GM23338 (cell line): ENCODE data around the gene SCUBE2. TPM values are rescaled to one million over a fixed set of nuclear protein-coding genes. Genes with fewer than 3 reads are reported as not detected.

Experiments used
- ATAC-seq: fragments of 200-7000 bp; cut with Tn5 transposase; 3 replicates; pipeline ENCODE4 v1.9.1; 2020
- DNase-seq: peaks from one replicate; pipeline ENCODE4 v3.0.0-alpha.2; 2015; ENCODE audit warnings: low spot score
- H2AFZ ChIP-seq: fragments of 200-600 bp; sonication (generic); 2 replicates; pipeline ENCODE4 v1.8.0; 2016; ENCODE audit warnings: antibody characterized with exemption, mild to moderate bottlenecking, moderate library complexity
- H3F3A ChIP-seq: fragments of 200-600 bp; sonication (generic); replicated peaks from 2 replicates; pipeline ENCODE4 v1.8.0; 2017; ENCODE audit warnings: antibody characterized with exemption, mixed run types, low read depth
- H3K27ac ChIP-seq: fragments of 200-600 bp; sonication (generic); 2 replicates; pipeline ENCODE4 v1.6.1; 2016; ENCODE audit warnings: low read depth
- H3K27me3 ChIP-seq: fragments of 200-600 bp; sonication (generic); 2 replicates; pipeline ENCODE4 v1.8.0; 2016; ENCODE audit warnings: mild to moderate bottlenecking, mixed run types, moderate library complexity; ENCODE audit not compliant: insufficient read depth
- H3K36me3 ChIP-seq: fragments of 200-600 bp; sonication (generic); 2 replicates; pipeline ENCODE4 v1.8.0; 2016; ENCODE audit warnings: mild to moderate bottlenecking; ENCODE audit not compliant: insufficient read depth
- H3K4me1 ChIP-seq: fragments of 200-600 bp; sonication (generic); 2 replicates; pipeline ENCODE4 v1.8.0; 2016; ENCODE audit warnings: mild to moderate bottlenecking, moderate library complexity; ENCODE audit not compliant: insufficient read depth
- H3K4me2 ChIP-seq: fragments of 200-600 bp; sonication (generic); 2 replicates; pipeline ENCODE4 v1.7.1; 2017; ENCODE audit warnings: mixed run types
- H3K4me3 ChIP-seq: fragments of 200-600 bp; sonication (generic); 2 replicates; pipeline ENCODE4 v1.6.1; 2016; ENCODE audit warnings: mixed run types
- H3K79me2 ChIP-seq: fragments of 200-600 bp; sonication (generic); replicated peaks from 2 replicates; pipeline ENCODE4 v1.8.0; 2017; ENCODE audit warnings: mild to moderate bottlenecking; ENCODE audit not compliant: insufficient read depth
- H3K9me2 ChIP-seq: fragments of 200-600 bp; sonication (generic); 2 replicates; pipeline ENCODE4 v1.8.0; 2017; ENCODE audit not compliant: insufficient read depth
- H4K20me1 ChIP-seq: fragments of 200-600 bp; sonication (generic); replicated peaks from 2 replicates; pipeline ENCODE4 v1.8.0; 2017; ENCODE audit warnings: mild to moderate bottlenecking; ENCODE audit not compliant: insufficient read depth
- H3K27ac Mint-ChIP-seq: 2 replicates; pipeline ENCODE4 v1.8.0; 2020; ENCODE audit warnings: inconsistent platforms, mild to moderate bottlenecking, moderate library complexity, mixed read lengths
- H3K27me3 Mint-ChIP-seq: 3 replicates; pipeline ENCODE4 v1.8.0; 2022; ENCODE audit warnings: low read depth, mild to moderate bottlenecking, moderate library complexity, mixed read lengths, inconsistent platforms; ENCODE audit not compliant: insufficient read depth, poor library complexity
- H3K36me3 Mint-ChIP-seq: 3 replicates; pipeline ENCODE4 v1.8.0; 2021; ENCODE audit warnings: low read depth, mild to moderate bottlenecking, inconsistent platforms, moderate library complexity, mixed read lengths
- H3K4me1 Mint-ChIP-seq: 3 replicates; pipeline ENCODE4 v1.8.0; 2020; ENCODE audit warnings: mild to moderate bottlenecking, inconsistent platforms, mixed read lengths
- H3K4me3 Mint-ChIP-seq: 3 replicates; pipeline ENCODE4 v1.8.0; 2021; ENCODE audit warnings: moderate library complexity, mild to moderate bottlenecking, inconsistent platforms, mixed read lengths
- H3K9me3 Mint-ChIP-seq: 3 replicates; pipeline ENCODE4 v1.8.0; 2020; ENCODE audit warnings: moderate library complexity, mild to moderate bottlenecking, inconsistent platforms, mixed read lengths
- CREB1 ChIP-seq: fragments of 250-450 bp; sonication (Bioruptor Pico); IDR thresholded peaks from 2 replicates; pipeline ENCODE4 v1.5.0; 2020; ENCODE audit warnings: low read depth, mild to moderate bottlenecking, moderate library complexity
- CTCF ChIP-seq, 2 experiments: fragments of 200-600 bp in 1 of 2; sonication (generic) in 1 of 2; conservative IDR thresholded peaks; 2 replicates each; pipeline versions ENCODE4 v1.5.1 to v1.6.1; 2016 to 2017; ENCODE audit warnings: antibody characterized with exemption in 2 of 2, low read depth in 2 of 2, mild to moderate bottlenecking in 2 of 2, moderate library complexity in 1 of 2
- EZH2 ChIP-seq: fragments of 200-600 bp; sonication (generic); IDR thresholded peaks from one replicate; pipeline ENCODE4 v1.8.0; 2017; ENCODE audit warnings: antibody characterized with exemption, mild to moderate bottlenecking, low read depth; ENCODE audit not compliant: unreplicated experiment
- EZH2phosphoT487 ChIP-seq: fragments of 200-600 bp; sonication (generic); IDR thresholded peaks from one replicate; pipeline ENCODE4 v1.8.1; 2018; ENCODE audit warnings: antibody characterized with exemption; ENCODE audit not compliant: unreplicated experiment
- NANOG ChIP-seq: IDR thresholded peaks from 2 replicates; pipeline ENCODE4 v1.6.1; 2016; ENCODE audit warnings: antibody characterized with exemption, borderline replicate concordance
- POLR2AphosphoS5 ChIP-seq: IDR thresholded peaks from 2 replicates; pipeline ENCODE4 v1.6.1; 2016; ENCODE audit warnings: antibody characterized with exemption, low read depth
- STAT1 ChIP-seq: IDR thresholded peaks from one replicate; pipeline ENCODE4 v1.6.1; 2016; ENCODE audit warnings: antibody characterized with exemption; ENCODE audit not compliant: unreplicated experiment
- ZNF114 ChIP-seq: fragments of 250-450 bp; sonication (Bioruptor Pico); IDR thresholded peaks from 2 replicates; pipeline ENCODE4 v1.5.0; 2020; ENCODE audit warnings: mild to moderate bottlenecking, moderate library complexity
- polyA plus RNA-seq: library from polyadenylated mRNA; unstranded; fragments of >200 nt; fragmentation: Nextera tagmentation; extraction: Ambion mirVana; gene quantifications from 2 replicates; pipeline ENCODE4 v1.2.1, GENCODE V29; 2016
- total RNA-seq: library from RNA; depleted of rRNA; stranded (reverse); fragments of >200 nt; shearing (Covaris generic); gene quantifications from 2 replicates; pipeline ENCODE4 v1.2.3, GENCODE V29; 2014
- TF ChIP-seq, protein P1 (sequence below): IDR thresholded peaks from 2 replicates; pipeline ENCODE4 v1.6.1; 2016; ENCODE audit warnings: antibody characterized with exemption
- TF ChIP-seq, protein P2 (sequence below): fragments of 250-450 bp; sonication (Bioruptor Pico); IDR thresholded peaks from 2 replicates; pipeline ENCODE4 v1.5.0; 2020; ENCODE audit warnings: mild to moderate bottlenecking, moderate library complexity

Gene SCUBE2
- total and polyA plus RNA-seq, 2 experiments from 2014 or later: 0.47 to 0.63 TPM

GRCh38 chr11:9112075-9112474 lies 20.7 kb upstream of the SCUBE2 start:
- H3K4me3 ChIP-seq: no peak overlapping the region
- TF ChIP-seq ZNF114 (CRISPR knock-in tag) (no peak), CREB1 (no peak), EZH2phosphoT487 (no peak), EZH2 (no peak), STAT1 (no peak), NANOG (no peak), CTCF (conservative IDR thresholded peaks at IDR 0.05; ENCODE audit: low read depth in 2 of 2) (no peak), POLR2AphosphoS5 (no peak)
- TF ChIP-seq, protein P1, sequence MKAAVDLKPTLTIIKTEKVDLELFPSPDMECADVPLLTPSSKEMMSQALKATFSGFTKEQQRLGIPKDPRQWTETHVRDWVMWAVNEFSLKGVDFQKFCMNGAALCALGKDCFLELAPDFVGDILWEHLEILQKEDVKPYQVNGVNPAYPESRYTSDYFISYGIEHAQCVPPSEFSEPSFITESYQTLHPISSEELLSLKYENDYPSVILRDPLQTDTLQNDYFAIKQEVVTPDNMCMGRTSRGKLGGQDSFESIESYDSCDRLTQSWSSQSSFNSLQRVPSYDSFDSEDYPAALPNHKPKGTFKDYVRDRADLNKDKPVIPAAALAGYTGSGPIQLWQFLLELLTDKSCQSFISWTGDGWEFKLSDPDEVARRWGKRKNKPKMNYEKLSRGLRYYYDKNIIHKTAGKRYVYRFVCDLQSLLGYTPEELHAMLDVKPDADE: no peak
- TF ChIP-seq, protein P2, sequence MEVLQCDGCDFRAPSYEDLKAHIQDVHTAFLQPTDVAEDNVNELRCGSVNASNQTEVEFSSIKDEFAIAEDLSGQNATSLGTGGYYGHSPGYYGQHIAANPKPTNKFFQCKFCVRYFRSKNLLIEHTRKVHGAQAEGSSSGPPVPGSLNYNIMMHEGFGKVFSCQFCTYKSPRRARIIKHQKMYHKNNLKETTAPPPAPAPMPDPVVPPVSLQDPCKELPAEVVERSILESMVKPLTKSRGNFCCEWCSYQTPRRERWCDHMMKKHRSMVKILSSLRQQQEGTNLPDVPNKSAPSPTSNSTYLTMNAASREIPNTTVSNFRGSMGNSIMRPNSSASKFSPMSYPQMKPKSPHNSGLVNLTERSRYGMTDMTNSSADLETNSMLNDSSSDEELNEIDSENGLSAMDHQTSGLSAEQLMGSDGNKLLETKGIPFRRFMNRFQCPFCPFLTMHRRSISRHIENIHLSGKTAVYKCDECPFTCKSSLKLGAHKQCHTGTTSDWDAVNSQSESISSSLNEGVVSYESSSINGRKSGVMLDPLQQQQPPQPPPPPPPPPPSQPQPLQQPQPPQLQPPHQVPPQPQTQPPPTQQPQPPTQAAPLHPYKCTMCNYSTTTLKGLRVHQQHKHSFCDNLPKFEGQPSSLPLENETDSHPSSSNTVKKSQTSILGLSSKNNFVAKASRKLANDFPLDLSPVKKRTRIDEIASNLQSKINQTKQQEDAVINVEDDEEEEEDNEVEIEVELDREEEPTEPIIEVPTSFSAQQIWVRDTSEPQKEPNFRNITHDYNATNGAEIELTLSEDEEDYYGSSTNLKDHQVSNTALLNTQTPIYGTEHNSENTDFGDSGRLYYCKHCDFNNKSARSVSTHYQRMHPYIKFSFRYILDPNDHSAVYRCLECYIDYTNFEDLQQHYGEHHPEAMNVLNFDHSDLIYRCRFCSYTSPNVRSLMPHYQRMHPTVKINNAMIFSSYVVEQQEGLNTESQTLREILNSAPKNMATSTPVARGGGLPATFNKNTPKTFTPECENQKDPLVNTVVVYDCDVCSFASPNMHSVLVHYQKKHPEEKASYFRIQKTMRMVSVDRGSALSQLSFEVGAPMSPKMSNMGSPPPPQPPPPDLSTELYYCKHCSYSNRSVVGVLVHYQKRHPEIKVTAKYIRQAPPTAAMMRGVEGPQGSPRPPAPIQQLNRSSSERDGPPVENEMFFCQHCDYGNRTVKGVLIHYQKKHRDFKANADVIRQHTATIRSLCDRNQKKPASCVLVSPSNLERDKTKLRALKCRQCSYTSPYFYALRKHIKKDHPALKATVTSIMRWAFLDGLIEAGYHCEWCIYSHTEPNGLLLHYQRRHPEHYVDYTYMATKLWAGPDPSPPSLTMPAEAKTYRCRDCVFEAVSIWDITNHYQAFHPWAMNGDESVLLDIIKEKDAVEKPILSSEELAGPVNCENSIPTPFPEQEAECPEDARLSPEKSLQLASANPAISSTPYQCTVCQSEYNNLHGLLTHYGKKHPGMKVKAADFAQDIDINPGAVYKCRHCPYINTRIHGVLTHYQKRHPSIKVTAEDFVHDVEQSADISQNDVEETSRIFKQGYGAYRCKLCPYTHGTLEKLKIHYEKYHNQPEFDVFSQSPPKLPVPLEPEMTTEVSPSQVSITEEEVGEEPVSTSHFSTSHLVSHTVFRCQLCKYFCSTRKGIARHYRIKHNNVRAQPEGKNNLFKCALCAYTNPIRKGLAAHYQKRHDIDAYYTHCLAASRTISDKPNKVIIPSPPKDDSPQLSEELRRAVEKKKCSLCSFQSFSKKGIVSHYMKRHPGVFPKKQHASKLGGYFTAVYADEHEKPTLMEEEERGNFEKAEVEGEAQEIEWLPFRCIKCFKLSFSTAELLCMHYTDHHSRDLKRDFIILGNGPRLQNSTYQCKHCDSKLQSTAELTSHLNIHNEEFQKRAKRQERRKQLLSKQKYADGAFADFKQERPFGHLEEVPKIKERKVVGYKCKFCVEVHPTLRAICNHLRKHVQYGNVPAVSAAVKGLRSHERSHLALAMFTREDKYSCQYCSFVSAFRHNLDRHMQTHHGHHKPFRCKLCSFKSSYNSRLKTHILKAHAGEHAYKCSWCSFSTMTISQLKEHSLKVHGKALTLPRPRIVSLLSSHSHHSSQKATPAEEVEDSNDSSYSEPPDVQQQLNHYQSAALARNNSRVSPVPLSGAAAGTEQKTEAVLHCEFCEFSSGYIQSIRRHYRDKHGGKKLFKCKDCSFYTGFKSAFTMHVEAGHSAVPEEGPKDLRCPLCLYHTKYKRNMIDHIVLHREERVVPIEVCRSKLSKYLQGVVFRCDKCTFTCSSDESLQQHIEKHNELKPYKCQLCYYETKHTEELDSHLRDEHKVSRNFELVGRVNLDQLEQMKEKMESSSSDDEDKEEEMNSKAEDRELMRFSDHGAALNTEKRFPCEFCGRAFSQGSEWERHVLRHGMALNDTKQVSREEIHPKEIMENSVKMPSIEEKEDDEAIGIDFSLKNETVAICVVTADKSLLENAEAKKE (CRISPR knock-in tag): no peak
- H3K4me3 Mint-ChIP-seq: no peak overlapping the region
- H3K4me1 Mint-ChIP-seq: no peaks in the 10 kb centered on the region
- no peaks in the 10 kb centered on the region for H3K4me1 ChIP-seq
- no peak for DNase-seq
- H3K36me3 Mint-ChIP-seq: peaks cover 16% of the 10 kb centered on the region; the same call in 2 of the 3 replicates
- no peak overlapping the region for H2AFZ ChIP-seq
- no peak overlapping the region for H3K4me2 ChIP-seq
- H3K27ac Mint-ChIP-seq: no peak overlapping the region
- no peak overlapping the region for H3K27ac ChIP-seq
- no peaks in the 10 kb centered on the region for H3K27me3 ChIP-seq
- no peaks in the 10 kb centered on the region for H3K9me2 ChIP-seq
- H3K36me3 ChIP-seq: peaks cover 11% of the 10 kb centered on the region
- no peaks in the 10 kb centered on the region for H3K79me2 ChIP-seq
- ATAC-seq: no peak
- H3K9me3 Mint-ChIP-seq: peaks cover 29% of the 10 kb centered on the region
- H4K20me1 ChIP-seq: no peaks in the 10 kb centered on the region
- no peaks in the 10 kb centered on the region for H3K27me3 Mint-ChIP-seq
- H3F3A ChIP-seq: no peaks in the 10 kb centered on the region
